Measurements from ENCODE around the gene B3GAT3. TPM values are rescaled to one million over a fixed set of nuclear protein-coding genes. Genes with fewer than 3 reads are reported as not detected.
A peak's percentile ranks its signal among the peaks of the same experiment; 100 is the strongest.

B3GAT3 gene
- total and polyA plus RNA-seq, 10 of the 15 experiments (the other 5 are each of a cell fraction or from before 2014, with no cell fraction given), result 0.31 to 52.7 (median 29.8) TPM

DNA sequence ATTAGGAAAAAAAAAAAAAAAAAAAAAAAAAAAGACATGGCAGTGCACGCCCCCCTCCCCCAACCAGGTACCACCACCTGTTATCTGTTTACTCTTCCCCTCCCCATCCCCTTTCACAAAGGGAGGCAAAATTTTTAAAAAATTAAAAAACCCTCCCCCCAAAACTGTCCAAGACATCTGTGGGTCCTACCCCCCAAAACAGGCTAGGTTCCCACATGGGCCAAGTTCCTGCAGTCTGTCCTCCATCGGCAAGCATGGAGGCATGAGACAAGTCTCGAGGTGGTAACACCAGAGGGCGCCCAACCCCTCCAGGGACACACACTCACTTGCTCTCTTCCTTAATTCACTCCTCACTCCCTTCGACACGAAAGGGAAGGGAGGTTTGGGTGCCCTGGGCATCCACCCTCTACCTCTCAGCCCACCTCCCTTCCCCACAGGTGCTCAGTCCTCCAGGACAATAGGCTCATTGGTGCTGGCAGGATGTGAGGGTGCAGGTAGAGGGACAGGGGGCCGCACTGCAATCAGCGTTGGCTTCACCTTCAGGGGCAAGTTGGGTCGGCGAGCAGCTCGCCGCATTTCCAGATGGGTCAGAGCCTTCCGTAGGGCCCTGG, 28.2 kb downstream of the B3GAT3 start (continued):
- TF ChIP-seq, protein P1, sequence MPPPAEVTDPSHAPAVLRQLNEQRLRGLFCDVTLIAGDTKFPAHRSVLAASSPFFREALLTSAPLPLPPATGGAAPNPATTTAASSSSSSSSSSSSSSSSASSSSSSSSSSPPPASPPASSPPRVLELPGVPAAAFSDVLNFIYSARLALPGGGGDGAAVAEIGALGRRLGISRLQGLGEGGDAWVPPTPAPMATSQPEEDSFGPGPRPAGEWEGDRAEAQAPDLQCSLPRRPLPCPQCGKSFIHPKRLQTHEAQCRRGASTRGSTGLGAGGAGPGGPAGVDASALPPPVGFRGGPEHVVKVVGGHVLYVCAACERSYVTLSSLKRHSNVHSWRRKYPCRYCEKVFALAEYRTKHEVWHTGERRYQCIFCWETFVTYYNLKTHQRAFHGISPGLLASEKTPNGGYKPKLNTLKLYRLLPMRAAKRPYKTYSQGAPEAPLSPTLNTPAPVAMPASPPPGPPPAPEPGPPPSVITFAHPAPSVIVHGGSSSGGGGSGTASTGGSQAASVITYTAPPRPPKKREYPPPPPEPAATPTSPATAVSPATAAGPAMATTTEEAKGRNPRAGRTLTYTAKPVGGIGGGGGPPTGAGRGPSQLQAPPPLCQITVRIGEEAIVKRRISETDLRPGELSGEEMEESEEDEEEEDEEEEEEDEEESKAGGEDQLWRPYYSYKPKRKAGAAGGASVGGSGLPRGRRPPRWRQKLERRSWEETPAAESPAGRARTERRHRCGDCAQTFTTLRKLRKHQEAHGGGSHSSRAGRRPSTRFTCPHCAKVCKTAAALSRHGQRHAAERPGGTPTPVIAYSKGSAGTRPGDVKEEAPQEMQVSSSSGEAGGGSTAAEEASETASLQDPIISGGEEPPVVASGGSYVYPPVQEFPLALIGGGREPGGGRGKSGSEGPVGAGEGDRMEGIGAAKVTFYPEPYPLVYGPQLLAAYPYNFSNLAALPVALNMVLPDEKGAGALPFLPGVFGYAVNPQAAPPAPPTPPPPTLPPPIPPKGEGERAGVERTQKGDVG (CRISPR knock-in tag; IDR thresholded peaks at IDR 0.05), result no peak
- peak; percentile 78 for TF ChIP-seq SMC3 (IDR thresholded peaks at IDR 0.05; ENCODE audit: borderline replicate concordance, low read length)
- TF ChIP-seq NFYB (IDR thresholded peaks at IDR 0.05; ENCODE audit: insufficient read depth, low read depth, low read length), result no peak
- TF ChIP-seq RAD21 (IDR thresholded peaks at IDR 0.05; ENCODE audit: insufficient read depth, low read depth, low read length), result peak; percentile 49
- TF ChIP-seq, protein P2, sequence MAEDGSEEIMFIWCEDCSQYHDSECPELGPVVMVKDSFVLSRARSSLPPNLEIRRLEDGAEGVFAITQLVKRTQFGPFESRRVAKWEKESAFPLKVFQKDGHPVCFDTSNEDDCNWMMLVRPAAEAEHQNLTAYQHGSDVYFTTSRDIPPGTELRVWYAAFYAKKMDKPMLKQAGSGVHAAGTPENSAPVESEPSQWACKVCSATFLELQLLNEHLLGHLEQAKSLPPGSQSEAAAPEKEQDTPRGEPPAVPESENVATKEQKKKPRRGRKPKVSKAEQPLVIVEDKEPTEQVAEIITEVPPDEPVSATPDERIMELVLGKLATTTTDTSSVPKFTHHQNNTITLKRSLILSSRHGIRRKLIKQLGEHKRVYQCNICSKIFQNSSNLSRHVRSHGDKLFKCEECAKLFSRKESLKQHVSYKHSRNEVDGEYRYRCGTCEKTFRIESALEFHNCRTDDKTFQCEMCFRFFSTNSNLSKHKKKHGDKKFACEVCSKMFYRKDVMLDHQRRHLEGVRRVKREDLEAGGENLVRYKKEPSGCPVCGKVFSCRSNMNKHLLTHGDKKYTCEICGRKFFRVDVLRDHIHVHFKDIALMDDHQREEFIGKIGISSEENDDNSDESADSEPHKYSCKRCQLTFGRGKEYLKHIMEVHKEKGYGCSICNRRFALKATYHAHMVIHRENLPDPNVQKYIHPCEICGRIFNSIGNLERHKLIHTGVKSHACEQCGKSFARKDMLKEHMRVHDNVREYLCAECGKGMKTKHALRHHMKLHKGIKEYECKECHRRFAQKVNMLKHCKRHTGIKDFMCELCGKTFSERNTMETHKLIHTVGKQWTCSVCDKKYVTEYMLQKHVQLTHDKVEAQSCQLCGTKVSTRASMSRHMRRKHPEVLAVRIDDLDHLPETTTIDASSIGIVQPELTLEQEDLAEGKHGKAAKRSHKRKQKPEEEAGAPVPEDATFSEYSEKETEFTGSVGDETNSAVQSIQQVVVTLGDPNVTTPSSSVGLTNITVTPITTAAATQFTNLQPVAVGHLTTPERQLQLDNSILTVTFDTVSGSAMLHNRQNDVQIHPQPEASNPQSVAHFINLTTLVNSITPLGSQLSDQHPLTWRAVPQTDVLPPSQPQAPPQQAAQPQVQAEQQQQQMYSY (CRISPR knock-in tag; IDR thresholded peaks at IDR 0.05), result no peak
- peak; percentile 74; the same call in 1 of the 2 replicates for TF ChIP-seq HDGF (IDR thresholded peaks at IDR 0.05)
- no peak for TF ChIP-seq CHD2 (IDR thresholded peaks at IDR 0.05; ENCODE audit: borderline replicate concordance, low read depth, low read length)
- no peak for TF ChIP-seq JUNB (IDR thresholded peaks at IDR 0.05)
- TF ChIP-seq CHD4 (IDR thresholded peaks at IDR 0.05), result no peak
- peak; percentile 28; the same call in 1 of the 2 replicates for TF ChIP-seq RUNX3 (IDR thresholded peaks at IDR 0.05; ENCODE audit: low read length)
- TF ChIP-seq CREB1 (IDR thresholded peaks at IDR 0.05; ENCODE audit: low read depth), result no peak
- no peak for TF ChIP-seq HDAC6 (IDR thresholded peaks at IDR 0.05; ENCODE audit: unreplicated experiment)
- peak; percentile 63; the same call in 1 of the 2 replicates for TF ChIP-seq MXI1 (IDR thresholded peaks at IDR 0.05; ENCODE audit: low read depth, low read length)
- TF ChIP-seq, protein P3, sequence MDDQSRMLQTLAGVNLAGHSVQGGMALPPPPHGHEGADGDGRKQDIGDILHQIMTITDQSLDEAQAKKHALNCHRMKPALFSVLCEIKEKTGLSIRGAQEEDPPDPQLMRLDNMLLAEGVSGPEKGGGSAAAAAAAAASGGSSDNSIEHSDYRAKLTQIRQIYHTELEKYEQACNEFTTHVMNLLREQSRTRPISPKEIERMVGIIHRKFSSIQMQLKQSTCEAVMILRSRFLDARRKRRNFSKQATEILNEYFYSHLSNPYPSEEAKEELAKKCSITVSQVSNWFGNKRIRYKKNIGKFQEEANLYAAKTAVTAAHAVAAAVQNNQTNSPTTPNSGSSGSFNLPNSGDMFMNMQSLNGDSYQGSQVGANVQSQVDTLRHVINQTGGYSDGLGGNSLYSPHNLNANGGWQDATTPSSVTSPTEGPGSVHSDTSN (IDR thresholded peaks at IDR 0.05; ENCODE audit: insufficient replicate concordance, low read depth, low read length), result no peak
- no peak for TF ChIP-seq SUPT20H (IDR thresholded peaks at IDR 0.05; ENCODE audit: borderline replicate concordance, control insufficient read depth, low read depth, low read length)
- no peak for TF ChIP-seq TCF3 (IDR thresholded peaks at IDR 0.05; ENCODE audit: borderline replicate concordance, insufficient read depth, low read depth, low read length)
- TF ChIP-seq RELA (IDR thresholded peaks at IDR 0.05; ENCODE audit: borderline replicate concordance, partially characterized antibody), result no peak
- TF ChIP-seq BCL11A (IDR thresholded peaks at IDR 0.05; ENCODE audit: low read depth, low read length), result no peak
